Measurements from ENCODE around the gene PRXL2B. TPM values are rescaled to one million over a fixed set of nuclear protein-coding genes. Genes with fewer than 3 reads are reported as not detected.

PRXL2B gene
- total RNA-seq, 4 donors from 2014 or later: 8.2 to 33.9 (median 11.3) TPM

GRCh38 chr1:2603521-2604155, 17.1 kb downstream of the PRXL2B start:
- Histone ChIP-seq H3K36me3 (no peaks in the 10 kb centered on the region), H3K27me3 (peaks cover 0 to 50% (median 0%) of the 10 kb centered on the region in 4 donors), H3K4me3 (no peak overlapping the region), H3K27ac (no peak overlapping the region), H3K4me1 (peaks cover 0 to 13% (median 0%) of the 10 kb centered on the region in 3 donors), H3K9me3 (no peaks in the 10 kb centered on the region)
- DNase-seq: no peak
- intact Hi-C loops (cut with DNase I): no loop called here
- 74% methylated on average over 17 of the region's 25 CpGs; no CpG with 5 or more reads in 1 of the 2 donors for WGBS, 2 donors
- TF ChIP-seq CTCF (IDR thresholded peaks at IDR 0.05): no peak

GRCh38 chr1:2604156-2604843, 17.7 kb downstream of the PRXL2B start:
- Histone ChIP-seq H3K4me1 (peaks cover 0 to 13% (median 0%) of the 10 kb centered on the region in 3 donors), H3K4me3 (no peak overlapping the region), H3K27me3 (peaks cover 0 to 53% (median 0%) of the 10 kb centered on the region in 4 donors), H3K27ac (no peak overlapping the region), H3K9me3 (no peaks in the 10 kb centered on the region), H3K36me3 (no peaks in the 10 kb centered on the region)
- DNase-seq: no peak
- intact Hi-C loops (cut with DNase I): no loop called here
- WGBS, 2 donors: 100% methylated on average over 1 of the region's 19 CpGs; no CpG with 5 or more reads in 1 of the 2 donors
- TF ChIP-seq POLR2A (IDR thresholded peaks at IDR 0.05): no peak
- TF ChIP-seq CTCF (IDR thresholded peaks at IDR 0.05): no peak

- Histone ChIP-seq H3K9me3 (no peaks in the 10 kb centered on the region), H3K36me3 (no peaks in the 10 kb centered on the region), H3K27ac (no peak overlapping the region), H3K4me1 (peaks cover 0 to 13% (median 0%) of the 10 kb centered on the region in 3 donors), H3K27me3 (peaks cover 0 to 59% (median 0%) of the 10 kb centered on the region in 4 donors), H3K4me3 (no peak overlapping the region)
- intact Hi-C loops (cut with DNase I): no loop called here
- WGBS, 2 donors: 73 to 83% methylated on average over 3 to 9 of the region's 14 CpGs
- TF ChIP-seq POLR2A (IDR thresholded peaks at IDR 0.05) (no peak), CTCF (IDR thresholded peaks at IDR 0.05) (no peak)
- no peak for DNase-seq
Measured at GRCh38 chr1:2604844-2605508, 18.4 kb downstream of the PRXL2B start.

- WGBS, 2 donors: 84 to 90% methylated on average over 11 to 19 of the region's 48 CpGs
- DNase-seq: no peak
- Histone ChIP-seq H3K27me3 (peaks cover 0 to 59% (median 0%) of the 10 kb centered on the region in 4 donors), H3K4me1 (peaks cover 0 to 18% (median 0%) of the 10 kb centered on the region in 3 donors), H3K9me3 (no peaks in the 10 kb centered on the region), H3K4me3 (no peak overlapping the region), H3K36me3 (no peaks in the 10 kb centered on the region), H3K27ac (no peak overlapping the region)
- intact Hi-C loops (cut with DNase I): no loop called here
- TF ChIP-seq CTCF (IDR thresholded peaks at IDR 0.05) (no peak), POLR2A (IDR thresholded peaks at IDR 0.05) (no peak)
Measured at GRCh38 chr1:2605509-2606395, 19.2 kb downstream of the PRXL2B start.
